Neural cell (in vitro differentiated cells): ENCODE measurements around the gene SUMO3.

Experiments
- CTCF ChIP-seq: fragments of 450-650 bp; IDR thresholded peaks from 2 replicates; pipeline ENCODE4 v1.5.1; 2014; ENCODE audit warnings: antibody characterized with exemption, mild to moderate bottlenecking, moderate library complexity; ENCODE audit not compliant: poor library complexity, severe bottlenecking
- EP300 ChIP-seq: fragments of 450-650 bp; conservative IDR thresholded peaks from 2 replicates; pipeline ENCODE4 v1.6.1; 2014; ENCODE audit warnings: antibody characterized with exemption, mild to moderate bottlenecking, moderate library complexity; ENCODE audit not compliant: poor library complexity, severe bottlenecking
- EZH2 ChIP-seq: fragments of 200-600, 300-800 bp; shearing (Covaris generic), sonication (generic); IDR thresholded peaks from 2 replicates; pipeline ENCODE4 v1.6.1; 2014; ENCODE audit warnings: antibody characterized with exemption, low read length, borderline replicate concordance, mild to moderate bottlenecking; ENCODE audit not compliant: insufficient read depth, poor library complexity, severe bottlenecking
- REST ChIP-seq: IDR thresholded peaks from 2 replicates; pipeline ENCODE4 v1.6.1; 2012; ENCODE audit warnings: borderline replicate concordance
- SMC3 ChIP-seq: fragments of 450-650 bp; conservative IDR thresholded peaks from 2 replicates; pipeline ENCODE4 v1.6.1; 2014; ENCODE audit warnings: antibody characterized with exemption, mild to moderate bottlenecking, moderate library complexity; ENCODE audit not compliant: poor library complexity

DNA sequence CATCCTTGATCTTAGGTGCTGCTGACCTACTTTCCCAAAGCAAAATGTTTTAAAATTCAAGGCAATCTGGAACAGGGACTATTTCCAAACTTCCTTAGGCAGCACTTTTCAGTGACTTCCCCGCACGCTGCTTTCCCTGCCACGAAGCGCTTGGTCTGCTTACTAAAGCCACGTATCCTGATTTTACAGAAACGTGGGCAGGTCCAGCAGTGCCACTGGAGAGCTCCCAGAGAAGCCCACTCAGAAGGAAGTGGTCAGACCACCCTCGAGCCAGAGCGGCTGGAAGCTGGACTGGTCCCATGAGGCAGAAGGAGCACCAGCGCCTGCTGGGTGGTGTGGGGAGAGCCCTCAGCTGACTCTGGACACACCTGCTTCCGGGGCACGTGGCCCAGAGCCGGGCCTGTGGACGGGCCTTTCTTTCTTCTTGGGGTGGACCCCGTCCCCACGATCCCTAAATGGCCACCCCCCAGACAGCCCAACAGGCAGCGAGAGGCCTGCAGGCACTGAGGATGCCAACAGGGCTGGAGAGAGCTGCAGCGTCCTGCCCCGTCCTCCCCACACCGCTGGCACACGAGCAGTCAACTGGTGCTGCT, 32.4 kb upstream of the SUMO3 start:
- TF ChIP-seq SMC3 = no peak
- TF ChIP-seq EP300 = no peak
- no peak for TF ChIP-seq CTCF
- no peak for TF ChIP-seq EZH2
- no peak for TF ChIP-seq REST
